ENCODE data around the gene CDH20.

GRCh38 chr18:61420218-61420885, 87.1 kb downstream of the CDH20 start:
- TF ChIP-seq CTCF (IDR thresholded peaks at IDR 0.05; ENCODE audit: low read depth, low read length, poor library complexity, severe bottlenecking) (no peak), EZH2phosphoT487 (IDR thresholded peaks at IDR 0.05; ENCODE audit: borderline replicate concordance, low read length) (no peak)

Data from DOHH2 (cell line).